Renal cortex interstitium (tissue), 11 donors: ENCODE measurements around the gene TATDN3. TPM values are rescaled to one million over a fixed set of nuclear protein-coding genes. Genes with fewer than 3 reads are reported as not detected.
"Not testable (repeated sequence)": the region's sequence is repeated elsewhere in the genome, so short reads cannot be mapped to it uniquely, and the experiment has no call there.

ENCODE experiments used
- DNase-seq, 11 donors: peaks; one replicate each; pipeline ENCODE4 v3.0.0-alpha.2; 2013; ENCODE audit warnings: low read depth in 9 of 11, low spot score in 4 of 11; ENCODE audit errors: extremely low read depth in 1 of 11
- polyA plus RNA-seq, 3 donors: library from polyadenylated mRNA; unstranded; fragments of 120-200 nt; gene quantifications; one replicate each; pipeline ENCODE4 v1.2.1, GENCODE V29; 2013; ENCODE audit not compliant: insufficient read length in 3 of 3

TATDN3 gene
- polyA plus RNA-seq, 3 donors = 16.8 to 23.8 (median 22.6) TPM

GRCh38 chr1:212764718-212765281 lies 26.9 kb upstream of the TATDN3 start:
- DNase-seq = not testable (repeated sequence)

GRCh38 chr1:212766825-212767224 lies 24.9 kb upstream of the TATDN3 start:
- not testable (repeated sequence) for DNase-seq

DNA sequence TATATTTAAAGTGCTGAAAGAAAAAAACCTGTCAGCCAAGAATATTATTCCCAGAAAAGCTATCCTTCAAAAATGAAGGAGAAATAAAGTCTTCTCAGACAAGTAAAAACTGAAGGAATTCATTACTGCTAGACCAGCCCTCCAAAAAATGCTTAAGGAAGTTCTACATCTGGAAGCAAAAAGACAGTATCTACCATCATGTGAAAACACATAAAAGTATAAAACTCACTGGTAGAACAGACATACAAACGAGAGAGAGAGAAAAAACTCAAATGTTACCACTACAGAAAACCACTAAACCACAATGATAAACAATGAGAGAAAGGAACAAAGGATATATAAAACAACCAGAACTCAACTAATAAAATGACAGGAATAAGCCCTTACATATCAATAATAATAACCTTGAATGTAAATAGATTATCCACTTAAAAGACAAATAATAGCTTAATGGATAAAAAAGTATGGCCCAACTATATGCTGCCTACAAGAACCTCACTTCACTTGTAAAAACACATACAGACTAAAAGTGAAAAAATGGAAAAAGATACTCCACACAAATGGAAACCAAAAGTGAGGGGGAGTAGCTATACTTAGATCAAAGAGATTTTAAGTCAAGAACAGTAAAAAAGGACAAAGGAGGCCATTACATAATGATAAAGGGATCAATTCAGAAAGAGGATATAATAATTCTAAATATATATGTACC lies 22.1 kb upstream of the TATDN3 start:
- no peak for DNase-seq

DNA sequence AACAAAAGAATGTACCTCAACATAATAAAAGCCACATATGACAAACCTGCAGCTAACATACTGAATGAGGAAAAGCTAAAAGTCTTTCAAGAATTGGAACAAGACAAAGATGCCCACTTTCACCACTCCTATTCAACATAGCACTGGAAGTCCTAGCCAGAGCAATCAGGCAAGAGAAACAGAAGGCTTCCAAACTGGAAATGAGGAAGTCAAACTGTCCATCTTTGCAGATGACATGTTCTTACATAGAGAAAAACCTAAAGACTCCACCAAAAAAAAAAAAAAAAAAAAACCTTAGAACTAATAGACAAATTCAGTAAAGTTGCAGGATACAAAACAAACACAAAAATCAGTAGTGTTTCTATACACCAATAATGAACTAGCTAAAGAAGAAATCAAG lies 20.4 kb upstream of the TATDN3 start:
- DNase-seq = no peak

DNA sequence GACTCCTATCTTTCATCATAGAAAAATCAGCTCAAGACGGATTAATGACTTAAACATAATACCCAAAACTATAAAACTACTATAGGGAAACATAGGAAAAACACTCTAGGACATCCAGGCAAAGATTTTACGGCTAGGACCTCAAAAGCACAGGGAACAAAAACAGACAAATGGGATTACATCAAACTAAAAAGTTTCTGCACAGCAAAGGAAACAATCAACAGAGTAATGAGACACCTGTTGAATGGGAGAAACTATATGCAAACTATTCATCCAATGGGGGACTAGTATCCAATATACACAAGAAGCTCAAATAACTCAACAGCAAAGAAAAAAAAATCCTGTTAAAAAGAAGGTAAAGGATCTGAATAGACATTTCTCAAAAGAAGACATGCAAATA lies 18.7 kb upstream of the TATDN3 start:
- no peak for DNase-seq

GRCh38 chr1:212774584-212774983 lies 17.1 kb upstream of the TATDN3 start:
- DNase-seq = no peak

DNA sequence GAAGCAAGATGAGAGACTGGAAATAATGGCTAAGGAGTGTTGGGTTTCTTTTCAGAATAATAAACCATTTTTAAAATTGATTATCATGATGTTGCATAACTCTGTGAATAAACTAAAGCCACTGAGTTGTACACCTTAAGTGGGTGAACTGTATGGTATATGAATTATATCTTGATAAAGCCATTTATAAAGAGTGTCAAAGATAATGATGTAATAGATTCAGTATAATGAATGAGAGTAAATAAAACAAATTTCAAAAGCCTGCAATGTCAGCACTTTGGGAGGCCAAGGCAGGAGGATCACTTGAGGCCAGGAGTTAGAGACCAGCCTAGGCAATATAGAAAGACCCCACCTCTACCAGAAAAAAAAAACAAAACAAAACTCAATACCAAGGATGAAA lies 16.5 kb upstream of the TATDN3 start:
- no peak for DNase-seq

DNA sequence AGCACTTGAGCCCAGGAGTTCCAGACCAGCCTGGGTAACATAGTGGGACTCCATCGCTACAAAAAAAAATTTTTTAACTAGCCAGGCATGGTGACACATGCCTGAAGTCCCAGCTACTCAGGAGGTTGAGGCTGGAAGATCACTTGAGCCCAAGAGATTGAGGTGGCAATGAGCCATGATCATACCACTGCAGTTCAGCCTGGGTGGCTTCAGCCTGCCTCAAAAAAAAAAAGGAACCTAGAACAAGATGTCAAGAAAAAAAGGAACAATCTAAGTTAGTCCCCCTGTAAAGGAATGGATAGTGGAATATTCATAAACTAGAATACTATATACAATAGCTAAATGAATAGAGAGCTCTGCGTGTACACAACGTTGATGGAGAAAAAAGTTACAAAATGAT lies 14.5 kb upstream of the TATDN3 start:
- no peak for DNase-seq

DNA sequence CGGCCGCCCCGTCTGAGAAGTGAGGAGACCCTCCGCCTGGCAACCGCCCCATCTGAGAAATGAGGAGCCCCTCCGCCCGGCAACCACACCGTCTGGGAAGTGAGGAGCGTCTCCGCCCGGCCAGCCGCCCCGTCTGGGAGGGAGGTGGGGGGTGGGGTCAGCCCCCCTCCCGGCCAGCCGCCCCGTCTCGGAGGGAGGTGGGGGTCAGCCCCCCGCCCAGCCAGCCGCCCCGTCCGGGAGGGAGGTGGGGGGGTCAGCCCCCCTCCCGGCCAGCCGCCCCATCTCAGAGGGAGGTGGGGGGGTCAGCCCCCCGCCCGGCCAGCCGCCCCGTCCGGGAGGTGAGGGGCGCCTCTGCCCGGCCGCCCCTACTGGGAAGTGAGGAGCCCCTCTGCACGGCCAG lies 12.6 kb upstream of the TATDN3 start:
- DNase-seq = not testable (repeated sequence)

GRCh38 chr1:212780759-212781158 lies 10.9 kb upstream of the TATDN3 start:
- DNase-seq = no peak

GRCh38 chr1:212781225-212781624 lies 10.5 kb upstream of the TATDN3 start:
- DNase-seq = no peak

- DNase-seq = peak in 1 of 11 donors; percentile 8
Measured at GRCh38 chr1:212782422-212783154, 9.1 kb upstream of the TATDN3 start.

DNA sequence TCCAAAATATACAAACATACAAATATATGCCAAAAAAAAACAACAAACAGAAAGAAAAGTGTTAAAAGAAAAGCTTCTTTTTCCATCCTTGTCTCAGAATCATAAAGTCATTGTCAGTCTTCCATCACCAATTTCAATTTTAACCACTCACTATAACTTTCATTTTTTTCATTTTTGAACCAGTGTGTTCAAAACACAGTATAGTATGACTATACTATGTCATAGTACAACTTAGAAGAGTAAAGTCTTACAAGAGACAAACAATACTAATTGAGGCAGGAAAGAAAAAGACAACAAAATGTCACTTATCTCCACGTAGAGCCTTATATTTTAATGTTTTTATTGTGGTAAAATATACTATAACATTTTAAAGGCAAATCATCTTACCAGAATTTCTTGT lies 7.7 kb upstream of the TATDN3 start:
- DNase-seq = no peak

GRCh38 chr1:212785871-212786270 lies 5.8 kb upstream of the TATDN3 start:
- DNase-seq = no peak

DNA sequence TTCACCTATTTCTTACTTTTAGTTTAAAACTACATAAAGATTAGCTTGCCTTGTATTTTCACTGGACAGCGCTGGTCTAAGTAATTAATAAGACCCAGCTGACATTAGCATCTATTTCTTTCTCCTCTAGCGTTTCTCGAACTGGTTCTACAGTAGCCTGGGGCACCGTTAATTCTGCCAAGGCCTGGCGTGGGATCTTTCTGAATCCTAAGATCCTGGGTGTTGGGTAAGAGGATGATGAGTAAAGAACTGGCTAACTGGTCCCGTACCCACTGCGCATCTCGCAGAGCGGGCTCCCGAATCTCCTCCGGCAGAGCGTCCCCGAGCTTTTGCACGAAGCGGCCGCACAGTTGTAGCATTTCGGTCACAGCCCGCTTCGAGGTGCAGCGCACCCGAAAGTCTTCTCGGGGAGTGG lies 426 bp upstream of the TATDN3 start:
- peak in 1 of 11 donors; percentile 44 for DNase-seq

DNA sequence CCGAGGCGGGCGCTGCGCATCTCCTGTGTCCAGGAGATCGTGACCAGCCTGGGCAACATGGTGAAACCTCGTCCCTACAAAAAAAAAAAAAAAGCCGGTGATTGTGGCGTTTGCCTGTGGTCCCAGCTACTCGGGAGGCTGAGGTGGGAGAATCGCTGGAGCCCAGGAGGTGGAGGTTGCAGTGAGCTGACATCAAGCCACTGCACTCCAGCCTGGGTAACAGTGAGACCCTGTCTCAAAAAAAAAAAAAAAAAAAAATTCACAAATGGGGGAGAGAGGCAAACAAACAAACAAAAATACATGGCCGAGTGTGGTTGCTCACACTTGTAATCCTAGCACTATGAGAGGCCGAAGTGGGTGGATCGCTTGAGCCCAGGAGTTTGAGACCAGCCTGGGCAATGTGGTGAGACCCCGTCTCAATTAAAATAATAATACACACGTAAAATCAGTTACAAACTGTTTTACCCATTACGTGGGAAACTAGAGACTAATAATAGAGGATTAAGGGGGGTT lies 758 bp downstream of the TATDN3 start:
- no peak for DNase-seq

- no peak for DNase-seq
Measured at GRCh38 chr1:212794561-212795014, 2.9 kb downstream of the TATDN3 start.

DNA sequence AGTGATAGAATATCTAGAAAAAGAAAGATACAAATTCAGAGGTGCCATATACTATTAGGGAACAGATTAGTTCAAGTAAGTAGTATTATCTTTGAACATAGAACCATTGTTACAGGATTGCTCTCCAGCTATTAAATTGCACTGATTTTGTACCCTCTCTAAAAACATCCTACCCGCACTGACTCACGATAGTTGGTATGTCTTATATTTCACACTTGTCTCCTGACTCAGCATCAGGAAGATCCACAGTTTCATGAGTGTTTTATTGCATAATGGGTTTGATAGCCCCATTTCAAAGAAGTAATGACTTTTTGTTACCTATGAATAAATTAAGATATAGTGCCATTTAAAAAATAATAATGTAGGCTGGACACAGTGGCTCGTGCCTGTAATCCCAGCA lies 6.0 kb downstream of the TATDN3 start:
- DNase-seq = no peak

DNA sequence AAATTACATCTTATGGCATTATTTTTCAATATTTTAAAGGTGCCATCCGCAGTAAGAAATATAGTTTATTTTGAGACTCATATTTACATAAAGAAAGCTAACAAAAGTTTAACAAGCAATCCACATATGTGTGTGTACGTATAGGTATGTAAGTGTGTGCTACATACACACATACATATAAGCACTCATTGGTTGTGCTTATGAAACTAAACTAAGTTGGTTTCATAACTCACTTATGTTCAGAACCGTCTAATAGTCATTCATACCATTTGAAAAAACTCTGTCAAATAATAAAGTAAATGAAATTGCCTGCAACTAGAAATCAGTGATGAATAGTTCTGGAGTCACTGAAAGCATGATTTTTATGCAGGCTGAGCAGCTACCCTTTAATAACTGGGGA lies 14.1 kb downstream of the TATDN3 start:
- DNase-seq = no peak
